ENCODE measurements around the gene NEK4.
A peak's percentile ranks its signal among the peaks of the same experiment; 100 is the strongest.

The NEK4 gene

GRCh38 chr3:52770496-52771333, at the start of gene NEK4:
TSS of gene NEK4 (minus strand) at chr3:52770940. CDS start at chr3:52770746, 194 bp downstream.
- DNase-seq (ENCODE audit: low read depth in 3 of 3): peak; percentile 77 to 81 (median 81)

DNA sequence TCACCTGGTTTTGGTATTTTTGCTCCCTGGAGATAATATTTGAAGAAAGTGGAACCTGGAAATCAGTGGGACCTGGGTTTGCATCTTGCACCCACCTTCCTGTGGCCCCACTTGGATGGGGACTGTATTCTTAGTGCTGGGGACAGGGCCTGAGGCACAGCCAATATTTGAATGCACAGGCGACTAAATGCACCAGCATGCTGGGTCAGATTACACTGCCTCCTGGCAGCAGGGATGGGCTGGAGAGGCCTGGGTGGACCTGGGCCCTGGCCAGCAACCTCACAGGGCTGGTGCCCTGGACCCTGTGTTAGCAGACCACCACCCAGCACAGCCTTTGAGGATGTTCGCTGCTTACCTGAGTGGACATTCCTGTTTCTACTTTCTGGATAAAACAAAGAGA, 49.2 kb upstream of the NEK4 start:
- DNase-seq (ENCODE audit: low read depth in 3 of 3): no peak

- DNase-seq (ENCODE audit: low read depth in 3 of 3): no peak
These were observed 47.1 kb upstream of the NEK4 start for GRCh38 chr3:52817860-52818259.

GRCh38 chr3:52817221-52817620, 46.5 kb upstream of the NEK4 start:
- DNase-seq (ENCODE audit: low read depth in 3 of 3): no peak

GRCh38 chr3:52816654-52817053, 45.9 kb upstream of the NEK4 start:
- DNase-seq (ENCODE audit: low read depth in 3 of 3): no peak

DNA sequence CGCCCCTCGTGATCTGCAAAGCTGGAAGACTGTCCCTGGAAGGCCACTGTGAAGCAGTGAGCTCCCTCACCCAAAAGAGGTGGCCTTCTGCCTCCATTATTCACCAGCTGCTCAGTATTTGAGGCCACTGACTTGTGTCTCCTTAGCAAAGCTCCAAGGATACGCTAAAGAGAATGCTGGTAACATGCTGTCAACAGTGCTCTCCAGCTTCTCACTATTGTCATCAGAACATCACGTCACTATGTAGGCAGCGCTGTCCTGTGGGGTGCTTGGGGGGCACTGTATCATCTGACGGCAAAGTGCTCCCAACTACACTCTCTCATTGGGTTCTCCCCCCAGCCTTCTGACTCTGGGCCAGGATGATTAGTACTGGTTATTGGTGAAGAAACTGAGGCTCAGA, 45.5 kb upstream of the NEK4 start:
- no peak for DNase-seq (ENCODE audit: low read depth in 3 of 3)

DNA sequence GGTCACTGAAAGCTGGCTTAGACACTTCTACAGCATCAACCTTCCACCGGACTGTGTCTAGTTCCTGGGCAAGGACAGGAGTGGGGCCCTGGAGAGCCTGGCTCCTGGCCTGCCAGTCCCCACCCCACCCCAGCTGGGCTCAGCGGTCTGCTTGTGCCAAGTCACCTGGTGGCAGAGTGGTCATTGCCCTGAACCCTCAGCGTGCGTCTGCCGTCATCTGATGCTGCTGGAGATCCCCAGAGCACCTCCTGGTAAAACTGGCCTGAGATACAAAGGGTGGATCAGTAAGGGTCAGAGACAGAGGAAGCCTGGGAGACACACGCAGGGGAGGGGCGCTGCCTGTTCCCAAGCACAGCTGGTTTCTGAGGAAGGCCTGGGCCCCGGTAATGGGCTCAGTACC, 43.1 kb upstream of the NEK4 start:
- DNase-seq (ENCODE audit: low read depth in 3 of 3): no peak

DNA sequence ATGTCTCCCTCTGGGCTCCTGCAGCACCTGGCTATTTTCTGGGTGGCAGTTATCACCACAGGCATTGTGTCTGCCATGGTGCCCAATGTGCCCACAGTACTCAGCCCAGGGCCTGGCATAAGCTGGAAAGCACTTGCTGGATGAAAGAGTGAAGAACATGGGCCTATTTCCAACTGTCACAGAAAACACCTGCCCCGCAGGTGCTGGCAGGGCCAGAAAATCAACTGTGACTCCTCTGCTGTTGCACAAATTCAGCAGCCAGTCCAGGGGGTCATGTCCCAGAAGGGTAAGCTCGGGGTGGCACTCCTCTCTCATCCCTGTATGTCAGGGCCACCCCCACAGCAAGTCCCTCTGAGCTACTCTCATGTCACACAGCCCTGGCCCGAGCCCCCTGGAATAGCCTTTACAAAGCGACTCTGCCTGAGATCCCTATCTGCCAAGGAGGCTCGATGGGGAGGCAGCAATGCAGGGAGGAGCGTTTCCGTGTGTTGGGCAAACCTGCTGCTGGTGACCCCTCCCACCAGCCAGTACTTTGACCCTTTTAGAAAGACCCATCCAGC, 40.8 kb upstream of the NEK4 start:
- DNase-seq (ENCODE audit: low read depth in 3 of 3): no peak

DNA sequence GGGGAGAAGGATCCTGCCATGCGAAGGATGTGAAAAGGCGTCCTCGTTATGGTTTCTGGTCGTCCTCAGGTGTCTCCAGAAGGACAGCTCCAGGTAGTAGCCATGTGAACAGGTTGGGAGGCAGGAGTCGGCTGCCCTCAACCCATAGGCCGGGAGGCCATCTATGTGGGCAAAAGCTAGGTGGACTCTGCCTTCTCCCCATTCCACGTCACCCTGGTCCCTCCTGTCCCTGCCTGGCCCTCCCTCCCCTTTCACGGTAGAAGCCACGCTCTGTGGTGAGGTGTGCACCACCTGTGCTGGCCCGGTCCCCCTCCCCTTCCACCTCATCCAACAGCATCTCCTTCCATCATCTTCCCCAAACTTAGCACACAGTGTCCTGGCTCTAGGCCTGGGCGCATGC, 40.2 kb upstream of the NEK4 start:
- no peak for DNase-seq (ENCODE audit: low read depth in 3 of 3)

DNA sequence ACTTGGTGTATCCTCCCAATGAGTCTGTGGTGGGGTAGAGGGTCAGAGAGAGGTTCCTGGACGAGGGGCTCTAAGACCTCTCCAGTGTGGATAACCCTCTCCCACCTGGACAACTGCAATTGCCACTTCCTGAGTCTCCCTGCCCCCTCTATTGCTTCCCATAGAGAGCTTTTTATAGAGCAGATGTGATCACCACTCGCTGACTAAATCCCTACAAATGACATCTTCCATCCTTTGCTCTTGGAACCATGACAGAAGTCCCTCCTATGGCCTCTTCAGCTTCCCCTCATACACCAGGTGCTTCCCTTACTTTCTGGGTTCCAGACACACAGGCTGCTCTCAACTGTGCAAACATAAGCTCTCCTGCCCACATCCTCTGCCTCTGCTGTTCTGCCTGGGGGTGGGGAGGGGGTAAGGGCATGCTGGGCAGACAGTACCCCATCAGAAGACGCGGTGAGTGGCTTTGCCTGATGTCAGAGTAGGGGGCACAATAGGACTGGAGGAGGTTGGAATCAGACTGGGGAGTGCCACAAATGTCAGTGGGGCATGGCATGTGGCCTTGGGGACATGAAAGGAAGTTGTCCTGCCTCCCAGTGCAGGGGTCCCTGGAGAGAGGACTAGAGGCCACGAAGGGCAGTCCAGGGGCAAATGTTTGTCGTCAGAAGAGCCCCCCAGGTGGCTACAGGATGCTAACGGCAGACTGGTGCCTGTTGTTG, 39.1 kb upstream of the NEK4 start:
- no peak for DNase-seq (ENCODE audit: low read depth in 3 of 3)

GRCh38 chr3:52809149-52809548, 38.4 kb upstream of the NEK4 start:
- no peak for DNase-seq (ENCODE audit: low read depth in 3 of 3)

DNA sequence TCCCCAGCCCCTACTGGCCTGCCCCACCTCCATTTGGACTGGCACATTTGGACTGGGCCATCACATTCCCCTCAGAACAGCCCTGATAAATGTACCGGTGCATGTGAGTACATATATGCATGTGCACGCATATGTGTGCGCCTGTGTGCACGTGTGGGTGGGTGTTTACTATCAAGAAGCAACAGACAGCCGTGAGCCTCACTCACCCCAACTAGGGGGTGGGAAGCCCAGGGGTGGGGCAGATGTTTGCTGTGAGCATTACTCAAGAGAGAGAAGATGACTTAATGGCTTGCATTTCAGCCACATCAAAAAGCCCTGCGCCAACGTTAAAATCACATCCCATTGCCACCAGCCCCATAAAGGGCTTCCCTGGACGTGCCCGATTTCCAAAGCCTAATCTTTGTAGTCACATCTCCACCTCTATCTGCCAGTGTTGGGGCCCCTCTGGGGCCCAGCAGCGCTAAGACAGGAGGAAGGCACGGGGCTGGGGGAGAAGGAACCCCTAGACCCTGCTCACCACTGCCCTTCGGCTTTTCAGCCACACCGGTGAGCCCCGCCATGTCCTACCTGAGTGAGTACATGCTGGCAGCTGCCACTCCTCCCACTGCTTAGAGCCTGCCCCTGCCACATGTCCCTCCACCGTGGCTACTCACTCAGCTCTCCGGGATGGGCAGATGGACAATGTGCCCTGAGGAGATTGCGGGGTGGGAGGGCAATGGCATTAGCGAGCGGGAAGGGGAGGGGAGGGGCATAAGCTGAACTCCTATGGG, 34.7 kb upstream of the NEK4 start:
- DNase-seq (ENCODE audit: low read depth in 3 of 3): no peak

- no peak for DNase-seq (ENCODE audit: low read depth in 3 of 3)
These were observed 31.1 kb upstream of the NEK4 start for GRCh38 chr3:52801839-52802238.

DNA sequence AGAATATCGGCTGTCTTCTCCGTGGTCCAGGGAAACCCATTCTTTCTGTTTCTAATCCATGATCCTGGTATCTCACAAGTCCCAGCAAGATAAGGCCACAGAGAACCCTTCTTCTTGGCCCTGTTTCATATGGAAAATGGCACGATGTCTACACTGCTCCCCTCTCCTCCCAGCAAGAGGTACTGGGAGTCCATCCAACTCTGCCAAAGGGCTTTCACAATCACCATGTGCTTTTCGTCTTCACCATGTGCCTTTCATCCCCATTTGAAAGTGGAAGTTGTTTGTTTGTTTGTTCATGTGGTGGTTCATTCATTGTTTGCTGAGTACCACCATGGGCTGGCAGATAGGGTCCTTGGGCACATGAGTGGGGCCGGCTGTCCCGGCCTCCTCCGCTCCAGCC, 29.3 kb upstream of the NEK4 start:
- no peak for DNase-seq (ENCODE audit: low read depth in 3 of 3)

- no peak for DNase-seq (ENCODE audit: low read depth in 3 of 3)
These were observed 28.3 kb upstream of the NEK4 start for GRCh38 chr3:52798978-52799476.

- no peak for DNase-seq (ENCODE audit: low read depth in 3 of 3)
These were observed 27.7 kb upstream of the NEK4 start for GRCh38 chr3:52798376-52798977.

DNA sequence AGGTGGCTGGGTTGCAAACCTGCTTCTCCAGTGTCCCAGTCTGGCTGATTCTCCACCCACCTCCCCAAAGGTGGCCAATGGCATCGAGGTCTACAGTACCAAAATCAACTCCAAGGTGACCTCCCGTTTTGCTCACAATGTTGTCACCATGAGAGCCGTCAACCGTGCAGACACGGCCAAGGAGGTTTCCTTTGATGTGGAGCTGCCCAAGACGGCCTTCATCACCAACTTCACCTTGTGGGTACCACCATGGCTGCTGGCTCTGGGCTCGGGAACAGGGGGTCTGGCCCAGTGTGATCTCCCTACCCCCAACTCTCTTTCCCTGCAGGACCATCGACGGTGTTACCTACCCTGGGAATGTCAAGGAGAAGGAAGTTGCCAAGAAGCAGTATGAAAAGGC, 25.7 kb upstream of the NEK4 start:
- no peak for DNase-seq (ENCODE audit: low read depth in 3 of 3)

GRCh38 chr3:52795298-52795900, 24.7 kb upstream of the NEK4 start:
- no peak for DNase-seq (ENCODE audit: low read depth in 3 of 3)

GRCh38 chr3:52794612-52795099, 23.9 kb upstream of the NEK4 start, which contains the start of gene ITIH3:
TSS of gene ITIH3 (plus strand) at chr3:52794796. CDS start at chr3:52794804, 8 bp downstream.
- DNase-seq (ENCODE audit: low read depth in 3 of 3): no peak

DNA sequence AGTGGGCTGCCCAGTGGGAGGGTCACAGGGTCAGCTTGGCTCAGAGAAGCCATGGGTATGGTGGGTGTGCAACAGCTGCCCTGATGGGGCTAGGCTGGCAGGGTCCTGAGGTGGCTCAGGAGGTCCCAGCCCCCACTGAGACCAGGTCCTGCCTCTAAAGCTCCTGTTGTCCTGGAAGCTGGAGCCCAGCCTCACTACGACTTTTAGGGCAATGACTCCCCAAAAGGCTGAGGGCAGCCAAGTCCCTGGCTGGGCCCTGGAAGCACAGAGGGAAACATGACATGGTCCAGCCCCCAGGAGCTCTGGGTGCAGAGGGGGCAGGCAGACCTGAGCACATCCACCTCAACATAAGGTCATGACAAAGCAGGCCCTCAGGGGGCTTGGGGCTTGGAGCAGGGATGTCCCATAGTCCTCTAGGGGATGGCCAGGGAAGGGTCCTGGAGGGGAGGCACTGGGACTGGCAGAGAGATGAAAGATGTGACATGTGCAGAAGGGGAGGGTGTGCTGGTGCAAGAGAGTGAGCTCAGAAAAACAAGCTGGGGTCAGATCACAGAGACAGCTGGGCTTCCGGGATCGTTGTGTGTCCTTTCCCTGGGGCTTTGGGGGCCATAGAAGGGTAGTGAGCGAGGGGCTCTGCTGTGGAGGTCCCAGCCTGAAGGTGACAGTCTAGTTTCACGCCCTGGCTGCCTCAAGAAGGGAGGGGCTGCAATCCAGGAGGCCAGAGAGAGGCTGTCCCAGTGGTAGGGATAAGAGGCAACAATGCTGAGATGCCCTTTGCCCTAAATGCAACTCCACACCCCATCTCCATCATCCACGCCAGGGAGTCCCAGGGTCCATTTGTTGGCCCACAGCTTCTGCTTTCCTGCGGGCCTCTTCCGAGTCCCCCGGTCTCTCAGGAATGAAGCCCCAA, 23.2 kb upstream of the NEK4 start:
- no peak for DNase-seq (ENCODE audit: low read depth in 3 of 3)

All from stimulated activated CD4-positive, alpha-beta T cell treated with anti-CD3 and anti-CD28 coated beads, TNF-alpha, amount 100 ng/mL, for 48 hours (primary cell).